Right renal cortex interstitium (tissue), 3 donors: ENCODE results near the gene ZNF180. TPM values are rescaled to one million over a fixed set of nuclear protein-coding genes. Genes with fewer than 3 reads are reported as not detected.
A peak's percentile ranks its signal among the peaks of the same experiment; 100 is the strongest.
"Not testable (repeated sequence)": the region's sequence is repeated elsewhere in the genome, so short reads cannot be mapped to it uniquely, and the experiment has no call there.

ENCODE experiments used
- DNase-seq, 3 donors: peaks; one replicate each; pipeline ENCODE4 v3.0.0-alpha.2; 2013; ENCODE audit warnings: low read depth in 3 of 3, low spot score in 2 of 3
- polyA plus RNA-seq, 3 donors: library from polyadenylated mRNA; unstranded; fragments of 120-200 nt; gene quantifications; one replicate each; pipeline ENCODE4 v1.2.1, GENCODE V29; 2013; ENCODE audit not compliant: insufficient read length in 3 of 3

ZNF180 gene
- 10 to 100 TPM; 15.2 to 16.9 (median 16.3) TPM for polyA plus RNA-seq

DNA sequence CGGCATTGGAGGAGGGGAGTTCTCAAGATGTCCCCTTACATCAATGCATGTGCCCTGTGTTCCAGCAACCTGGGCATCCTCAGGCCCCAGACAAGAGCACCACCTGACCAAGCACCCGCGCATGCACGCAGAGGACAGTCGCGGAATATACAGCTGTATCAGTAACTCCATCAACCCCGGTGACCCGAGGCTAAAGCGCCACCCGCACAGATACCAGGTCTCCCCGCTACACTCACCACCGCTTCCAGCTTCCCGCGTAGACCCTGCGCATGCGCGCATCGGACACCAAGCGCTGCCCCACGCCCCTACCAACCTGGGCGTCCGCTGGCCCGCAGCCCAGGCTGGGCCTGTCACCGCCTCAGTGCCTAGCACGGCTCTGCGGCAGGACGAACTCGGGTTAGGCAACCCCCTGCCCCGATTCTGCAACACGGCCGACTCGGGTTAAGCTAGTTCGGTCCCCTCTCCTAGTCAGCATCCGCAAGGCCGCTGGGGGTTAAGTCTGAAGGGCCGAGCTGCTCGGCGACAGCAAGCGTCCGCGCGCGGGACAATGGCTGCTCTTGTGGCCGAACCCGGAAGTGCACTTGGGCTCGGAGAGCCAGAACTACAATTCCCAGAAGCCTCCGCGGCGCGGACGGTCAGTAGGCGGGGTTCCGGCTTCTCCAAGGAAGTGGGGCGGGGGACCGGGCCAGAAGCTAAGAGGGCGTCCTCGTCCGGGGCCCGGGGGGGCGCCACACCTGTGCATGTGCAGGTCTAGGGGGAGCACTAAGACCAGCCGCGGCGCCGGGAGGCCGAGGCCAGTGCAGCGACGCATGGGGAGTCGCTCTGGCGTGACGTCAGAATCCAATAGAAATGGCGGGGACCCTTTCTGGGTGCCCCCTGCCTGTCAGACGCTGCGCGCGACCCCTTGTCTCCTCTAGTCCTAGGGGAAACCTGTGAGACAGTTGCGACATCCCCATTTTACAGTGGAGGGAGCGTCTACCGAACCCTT, at the start of gene ZNF180:
TSS of gene ZNF180 (minus strand) at position 561 of the 988 bp plus-strand sequence. CDS start 3,188 bp downstream, outside the sequence.
- peak; percentile 94 to 96 (median 95) for DNase-seq

DNA sequence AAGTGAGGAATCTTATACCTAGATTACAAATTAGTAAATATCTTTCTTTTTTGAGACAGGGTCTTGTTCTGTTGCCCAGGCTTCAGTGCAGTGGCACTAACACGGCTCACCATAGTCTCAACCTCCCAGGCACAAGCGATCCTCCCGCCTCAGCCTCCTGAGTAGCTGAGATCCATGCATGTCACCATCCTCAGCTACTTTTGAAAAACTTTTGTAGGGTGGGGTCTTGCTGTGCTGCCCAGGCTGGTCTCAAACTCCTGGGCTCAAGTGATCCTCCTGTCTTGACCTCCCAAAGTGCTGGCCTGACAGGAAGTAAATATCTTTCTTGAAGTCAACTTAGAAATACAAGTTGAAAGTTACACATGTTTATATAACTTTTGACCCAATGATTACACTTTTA, 49.2 kb upstream of the ZNF180 start:
- no peak for DNase-seq

DNA sequence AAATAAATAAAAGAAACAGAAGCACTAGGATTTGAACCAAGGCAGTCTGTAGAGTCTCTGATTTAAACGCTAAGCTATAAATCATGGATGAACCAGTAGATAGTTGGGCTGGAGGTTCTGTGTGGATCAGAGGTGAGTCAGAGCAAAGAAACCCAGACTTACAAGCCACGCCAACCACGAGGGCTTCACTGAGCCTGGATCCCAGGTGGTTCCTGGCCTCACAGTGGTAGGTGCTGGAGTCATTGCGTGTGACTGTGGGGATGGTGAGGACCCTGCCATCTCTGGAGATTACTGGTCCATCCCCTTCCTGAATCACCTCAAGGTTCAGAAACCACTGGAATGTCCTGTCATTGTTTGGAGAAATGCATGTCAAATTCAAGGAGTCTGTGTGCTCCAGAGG, 48.4 kb upstream of the ZNF180 start:
- no peak for DNase-seq

DNA sequence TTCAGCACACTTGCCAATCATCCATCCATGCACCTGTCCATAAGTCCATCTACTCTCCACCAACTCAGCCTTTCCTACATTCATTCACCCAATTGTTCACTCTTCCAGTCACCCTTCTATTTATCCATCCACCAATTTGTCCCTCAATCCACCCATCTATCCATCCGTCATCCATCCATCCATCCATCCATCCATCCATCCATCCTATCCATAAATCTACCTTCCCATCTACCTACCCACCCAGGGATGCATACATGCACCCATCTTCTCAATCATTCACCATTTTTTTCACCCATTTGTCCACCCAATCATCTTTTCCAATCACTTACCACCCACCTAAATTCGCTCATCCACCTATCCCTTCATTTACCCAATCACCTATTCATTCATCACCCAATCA, 43.7 kb upstream of the ZNF180 start:
- DNase-seq, result no peak

DNA sequence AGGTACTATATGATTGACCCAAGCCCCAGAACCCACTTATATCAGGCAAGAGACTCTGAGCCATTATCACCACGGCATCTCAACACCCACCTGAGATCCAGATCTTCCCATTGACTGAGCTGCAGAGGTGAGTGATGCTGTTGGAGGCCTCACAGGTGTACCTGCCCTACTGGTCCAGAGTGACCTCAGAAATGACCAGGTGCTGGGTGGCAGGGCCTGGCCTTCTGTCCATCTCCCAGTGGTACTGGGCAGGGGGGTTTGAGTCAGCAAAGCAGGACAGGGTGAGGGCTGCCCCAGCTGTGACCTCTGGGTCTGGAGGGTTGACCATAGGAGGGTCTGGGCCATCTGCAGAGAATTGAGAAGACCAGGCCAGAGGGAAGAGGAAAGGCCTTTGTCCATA, 42.3 kb upstream of the ZNF180 start:
- DNase-seq, result no peak

DNA sequence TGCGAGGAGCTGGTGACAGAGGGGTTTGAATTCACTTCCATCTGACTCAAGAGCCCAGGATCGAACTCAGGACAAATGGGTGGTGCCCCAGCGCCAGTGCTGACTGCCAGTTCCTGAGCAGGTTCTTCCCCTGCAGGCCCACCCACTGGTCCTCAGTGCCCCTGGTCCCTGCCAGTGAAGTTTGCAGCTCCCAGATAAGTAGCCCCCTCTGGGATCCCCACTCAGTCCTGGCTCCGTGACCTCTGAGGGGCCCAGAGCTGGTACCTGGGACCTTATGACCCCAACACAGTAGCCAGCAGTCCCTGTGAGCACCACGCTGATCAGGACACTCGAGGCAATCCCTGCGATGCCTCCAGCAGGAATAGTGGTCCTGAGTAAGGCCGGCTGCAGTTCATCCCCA, 40.4 kb upstream of the ZNF180 start:
- DNase-seq, result no peak

DNA sequence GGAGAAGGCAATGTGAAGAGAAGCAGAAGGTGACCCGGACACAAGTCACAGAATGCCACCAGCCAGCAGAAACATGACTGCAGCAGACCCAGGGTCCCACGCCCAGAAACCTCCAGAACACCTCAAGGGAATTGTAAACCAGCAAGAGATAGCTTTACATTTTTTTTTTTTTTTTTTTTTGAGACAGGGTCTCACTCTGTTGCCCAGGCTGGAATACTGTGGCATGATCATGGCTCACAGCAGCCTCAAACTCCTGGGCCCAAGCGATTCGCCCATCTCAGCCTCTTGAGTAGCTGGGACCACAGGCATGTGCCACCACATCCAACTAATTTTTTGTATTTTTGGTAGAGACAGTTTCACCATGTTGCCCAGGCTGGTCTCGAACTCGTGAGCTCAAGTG, 39.7 kb upstream of the ZNF180 start:
- no peak for DNase-seq

DNA sequence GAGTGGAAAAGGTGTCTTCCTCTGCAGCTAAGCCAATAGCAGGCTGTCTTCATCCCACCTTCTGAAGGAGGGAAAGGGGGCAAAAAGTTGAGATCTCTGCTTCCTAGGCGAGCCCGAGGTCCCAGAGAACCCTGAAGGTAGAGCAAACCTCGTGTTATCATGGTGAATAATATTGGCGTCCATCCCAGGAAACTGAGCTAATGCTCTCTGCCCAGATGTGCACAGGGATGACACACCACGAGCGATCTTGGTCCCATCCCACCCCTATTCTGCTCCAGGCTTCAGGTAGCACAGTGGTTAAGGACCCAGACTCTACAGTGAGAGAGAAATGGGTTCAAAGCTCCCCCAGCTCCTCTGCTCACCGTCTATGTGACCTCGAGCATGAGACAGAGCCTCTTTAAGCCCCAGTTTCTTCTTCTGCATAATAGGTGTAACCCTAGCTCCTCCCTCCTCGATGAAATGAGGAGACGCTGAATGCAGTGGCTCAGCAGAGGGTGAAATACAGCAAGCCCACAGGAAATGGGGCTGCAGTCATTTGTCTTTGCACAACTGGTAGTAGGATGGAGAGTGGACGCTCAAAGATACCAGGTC, 39.0 kb upstream of the ZNF180 start:
- no peak for DNase-seq

DNA sequence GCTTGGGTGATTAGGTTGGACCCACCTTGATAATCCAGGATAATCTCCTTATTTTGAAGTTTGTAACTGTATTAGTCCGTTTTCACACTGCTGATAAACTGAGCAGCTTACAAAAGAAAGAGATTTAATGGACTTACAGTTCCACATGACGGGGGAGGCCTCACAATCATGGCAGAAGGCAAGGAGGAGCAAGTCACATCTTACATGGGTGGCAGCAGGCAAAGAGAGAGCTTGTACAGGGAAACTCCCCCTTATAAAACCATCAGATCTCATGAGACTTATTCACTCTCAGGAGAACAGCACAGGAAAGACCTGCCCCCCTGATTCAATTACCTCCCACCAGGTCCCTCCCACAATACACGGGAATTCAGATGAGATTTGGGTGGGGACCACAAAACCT, 35.0 kb upstream of the ZNF180 start:
- not testable (repeated sequence) for DNase-seq

DNA sequence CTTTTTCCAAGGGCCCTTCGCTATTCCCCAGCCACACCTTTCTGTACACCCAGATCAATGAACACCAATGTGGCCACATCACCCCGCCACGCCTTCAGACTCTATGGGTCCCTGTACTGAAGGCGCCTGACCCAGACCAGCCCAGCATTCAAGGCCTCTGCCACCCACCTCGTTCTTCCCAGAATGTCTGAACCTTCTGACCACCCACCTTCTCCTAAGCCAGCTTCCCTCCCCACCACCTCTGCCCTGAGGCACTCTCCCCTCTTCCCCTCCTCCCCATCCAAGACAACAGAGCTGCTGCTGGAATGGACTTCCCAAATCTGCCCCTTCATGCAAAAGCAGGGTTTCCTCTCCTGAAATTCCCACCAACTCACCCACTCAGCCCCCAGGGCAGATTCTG, 32.5 kb upstream of the ZNF180 start:
- DNase-seq, result no peak

DNA sequence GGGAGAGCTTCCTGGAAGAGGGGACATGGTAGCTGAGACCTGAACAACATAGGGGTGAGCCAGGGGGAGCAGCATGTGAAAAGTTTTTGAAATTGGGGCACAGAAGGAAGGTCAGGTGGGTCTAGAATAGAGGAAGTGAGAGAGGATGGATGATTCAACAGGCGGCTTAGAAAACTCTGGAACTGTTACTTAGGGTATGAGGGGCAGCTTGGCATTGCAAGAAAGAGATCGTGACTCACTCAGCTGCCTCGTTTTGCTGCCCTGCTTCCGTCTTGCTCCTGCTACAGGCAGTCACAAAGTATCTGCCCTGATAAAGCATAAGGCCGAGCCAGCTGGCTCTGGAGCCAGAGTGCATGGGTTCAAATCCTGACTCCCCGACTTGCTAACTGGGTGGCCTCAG, 30.5 kb upstream of the ZNF180 start:
- DNase-seq, result no peak

DNA sequence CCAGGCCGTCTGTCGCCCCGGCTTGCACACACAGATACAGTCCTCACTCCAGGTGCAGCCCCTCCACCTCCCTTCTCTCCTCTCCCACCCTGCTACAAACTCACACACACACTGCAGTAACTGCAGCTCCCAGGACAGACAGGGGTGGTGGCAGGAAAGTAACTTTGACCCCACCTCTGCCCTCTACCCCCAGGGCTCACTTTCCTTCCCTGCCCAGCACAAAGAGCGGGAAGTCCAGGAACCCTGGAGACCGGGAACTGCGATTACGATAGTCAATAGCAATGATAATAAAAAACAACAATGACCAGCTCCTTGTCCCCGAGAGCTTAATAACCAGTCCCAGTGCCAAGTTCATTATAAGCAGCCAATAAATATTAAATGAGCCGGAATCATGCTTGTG, 29.2 kb upstream of the ZNF180 start, which contains the start of gene CEACAM20:
TSS of gene CEACAM20 (minus strand) at position 140 of the 400 bp plus-strand sequence. CDS start 166 bp downstream, outside the sequence.
- no peak for DNase-seq

DNA sequence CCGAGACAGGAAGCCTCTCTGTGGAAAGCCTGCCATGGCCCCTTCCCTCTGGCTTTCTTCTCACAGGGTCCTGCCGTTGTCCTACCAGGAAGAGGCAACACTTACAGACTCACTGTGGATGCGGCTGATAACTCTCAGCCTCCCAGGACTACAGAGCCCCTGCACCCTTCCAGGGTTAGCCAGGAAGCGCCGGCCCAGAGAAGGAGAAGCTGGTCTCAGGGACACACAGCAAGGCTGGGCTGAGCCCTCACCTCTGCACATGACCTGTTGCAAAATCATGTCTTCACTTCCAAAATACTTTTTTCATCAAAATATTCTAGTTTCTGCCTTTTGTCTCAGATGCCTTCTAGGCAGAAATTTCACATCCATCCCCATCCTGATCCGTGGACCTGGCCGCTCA, 27.2 kb upstream of the ZNF180 start:
- no peak for DNase-seq

DNA sequence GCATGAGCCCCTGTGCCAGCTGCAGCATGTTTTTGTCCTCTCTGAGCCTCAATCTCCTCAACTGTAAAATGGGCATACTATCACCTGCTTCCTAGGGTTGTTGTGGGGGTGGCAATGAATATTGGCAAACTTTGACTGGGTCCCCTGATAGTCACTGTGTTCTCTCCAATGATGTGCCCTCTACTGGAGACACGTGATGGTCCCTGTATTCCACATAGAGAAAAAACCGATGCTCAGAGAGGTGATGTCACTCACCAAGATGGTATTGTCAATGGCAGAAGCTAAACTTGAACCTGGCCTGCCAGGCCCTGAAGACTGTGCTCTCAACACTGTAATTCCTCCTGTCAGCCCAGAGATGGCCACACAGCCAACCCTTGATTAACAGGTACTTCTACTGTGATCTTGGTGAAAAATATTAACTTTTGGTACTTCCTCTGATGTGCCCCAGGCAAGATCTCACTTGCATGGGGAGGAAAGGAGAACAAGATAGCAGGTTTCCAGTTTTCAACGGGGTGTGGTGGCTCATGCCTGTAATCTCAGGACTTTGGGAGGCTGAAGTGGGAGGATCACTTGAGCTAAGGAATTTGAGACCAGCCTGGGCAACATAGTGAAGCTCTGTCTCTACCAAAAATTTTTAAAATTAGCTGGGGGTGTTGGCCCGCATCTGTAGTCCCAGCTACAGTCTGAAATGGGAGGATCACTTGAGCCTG, 25.6 kb upstream of the ZNF180 start:
- no peak for DNase-seq

DNA sequence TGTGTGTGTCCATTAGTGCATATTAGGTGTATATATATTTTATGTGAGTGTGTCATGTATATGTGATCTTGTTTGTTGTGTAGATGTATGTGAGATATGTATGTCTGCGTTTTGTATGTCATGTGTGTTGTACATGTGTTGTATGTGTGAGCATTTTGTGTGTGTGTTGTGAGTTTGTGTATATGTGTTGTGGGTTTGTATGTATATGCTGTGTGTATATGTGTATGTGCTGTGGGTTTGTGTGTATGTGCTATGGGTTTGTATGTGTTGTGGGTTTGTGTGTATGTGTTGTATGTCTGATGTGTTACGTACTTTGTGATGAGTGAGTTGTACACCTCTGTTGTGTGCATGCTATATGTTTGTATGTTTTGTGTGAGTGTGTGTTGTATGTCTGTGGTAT, 21.0 kb upstream of the ZNF180 start:
- no peak for DNase-seq

DNA sequence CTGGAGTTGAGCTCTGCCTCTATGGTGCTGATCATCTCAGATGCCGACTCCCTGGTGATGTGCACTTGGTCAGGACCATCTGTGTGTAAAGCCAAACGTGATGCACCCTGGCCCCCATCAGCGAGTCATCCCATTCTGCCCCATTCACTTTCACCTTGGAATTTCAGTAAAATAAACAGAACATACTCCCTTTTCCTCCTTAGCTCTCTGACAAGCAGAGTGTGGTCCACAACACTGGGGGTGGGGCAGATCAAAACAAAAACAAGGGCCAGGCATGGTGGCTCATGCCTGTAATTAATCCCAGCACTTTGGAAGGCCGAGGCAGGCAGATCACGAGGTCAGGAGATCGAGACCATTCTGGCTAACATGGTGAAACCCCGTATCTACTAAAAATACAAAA, 16.8 kb upstream of the ZNF180 start:
- DNase-seq, result no peak

DNA sequence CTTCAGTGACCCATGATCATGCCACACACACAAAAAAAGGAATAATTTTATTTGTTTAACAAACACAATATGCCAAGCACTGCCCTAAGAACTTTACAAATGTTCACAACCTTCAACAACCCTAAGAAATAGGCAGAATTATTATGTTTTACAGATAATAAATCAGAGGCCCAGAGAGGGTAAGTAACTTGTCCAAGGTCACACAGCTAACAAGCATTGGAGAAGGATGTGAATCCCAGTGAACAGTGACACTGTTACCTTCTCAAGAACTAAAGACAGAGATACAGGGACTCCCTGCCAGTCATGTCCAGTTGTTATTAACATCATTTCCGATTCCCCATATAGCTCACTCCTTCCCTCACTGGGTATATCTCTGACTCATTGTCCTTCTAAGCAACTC, 15.6 kb upstream of the ZNF180 start:
- no peak for DNase-seq

DNA sequence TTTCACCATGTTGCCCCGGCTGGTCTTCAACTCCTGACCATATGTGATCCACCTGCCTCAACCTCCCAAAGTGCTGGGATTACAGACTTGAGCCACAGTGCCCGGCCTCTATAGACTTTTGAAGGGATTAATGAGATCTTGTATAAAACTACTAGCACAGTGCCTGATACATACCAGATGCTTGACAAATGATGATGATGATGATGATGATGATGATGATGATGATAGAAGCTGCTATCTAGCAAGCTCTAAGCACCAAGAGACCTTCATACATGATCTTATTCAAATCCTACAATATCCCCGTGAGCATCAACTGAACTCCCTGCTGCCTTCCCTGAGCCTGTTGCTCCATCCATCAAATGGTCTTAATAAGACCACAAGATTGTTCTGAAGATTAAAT, 14.7 kb upstream of the ZNF180 start:
- no peak for DNase-seq

DNA sequence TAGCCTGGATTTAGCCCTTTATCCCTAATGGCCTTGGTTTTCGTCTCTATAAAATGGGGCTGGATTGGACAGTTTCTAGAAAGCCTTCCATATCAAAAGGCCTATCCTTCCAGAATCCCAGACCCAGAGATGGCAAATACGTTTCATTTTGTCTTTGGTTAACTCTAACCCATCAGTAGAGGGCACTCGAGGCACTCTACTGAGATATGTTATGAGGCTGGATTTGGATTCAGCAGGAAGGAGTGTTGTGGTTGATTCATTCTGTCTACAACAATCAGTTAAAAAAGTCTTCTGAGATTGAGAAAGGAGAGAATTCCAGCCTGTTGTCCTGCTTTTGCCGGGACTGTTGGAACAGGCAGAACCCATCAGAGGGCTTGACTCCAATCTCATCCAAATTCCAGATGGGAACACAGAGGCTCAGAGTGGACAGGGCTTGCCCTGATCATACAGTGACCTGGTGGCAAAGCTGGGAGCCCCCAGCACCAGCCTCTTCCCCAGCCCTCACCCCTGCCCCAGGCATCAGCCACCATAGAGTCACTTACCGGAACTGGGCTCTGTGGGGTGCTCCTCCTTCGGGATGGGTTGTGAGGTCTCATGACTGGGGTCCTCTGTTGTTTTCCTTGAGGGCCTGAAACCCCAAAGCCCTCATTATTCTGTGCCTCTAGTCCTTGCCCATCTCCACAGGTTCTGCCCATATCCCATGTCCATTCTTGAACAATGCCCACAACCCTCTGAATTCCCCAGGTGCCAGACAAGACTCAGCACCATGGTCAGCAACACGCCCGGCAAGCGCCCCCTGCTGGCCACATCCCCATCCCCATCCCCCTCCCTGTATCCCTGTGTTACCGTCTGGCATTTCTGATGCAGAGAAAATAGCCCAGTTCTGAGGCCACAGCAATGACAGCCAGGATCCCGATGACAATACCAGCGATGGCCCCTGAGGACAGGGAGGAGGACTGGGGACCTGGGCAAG, 12.3 kb upstream of the ZNF180 start:
- DNase-seq, result no peak

DNA sequence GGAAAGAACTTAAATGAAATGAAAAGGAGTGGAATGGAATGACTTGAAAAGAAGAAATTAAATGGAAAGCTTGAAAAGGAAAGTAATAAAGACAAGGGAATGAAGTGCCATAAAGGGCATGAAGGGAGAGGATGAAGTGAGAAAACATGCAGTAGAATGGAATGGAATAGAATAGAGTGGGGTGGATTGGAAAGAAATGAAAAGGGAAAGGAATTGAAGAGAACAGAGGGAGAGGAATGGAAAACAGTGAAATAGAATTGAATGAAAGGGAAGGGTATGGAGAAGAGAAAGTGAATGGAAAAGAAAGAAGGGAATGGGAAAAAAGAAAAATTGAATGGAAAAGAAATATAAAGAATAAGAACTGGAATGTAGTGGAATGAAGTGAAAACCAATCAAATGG, 9.2 kb upstream of the ZNF180 start:
- no peak for DNase-seq
